ENCODE measurements around the gene LUM.

Gene LUM

DNA sequence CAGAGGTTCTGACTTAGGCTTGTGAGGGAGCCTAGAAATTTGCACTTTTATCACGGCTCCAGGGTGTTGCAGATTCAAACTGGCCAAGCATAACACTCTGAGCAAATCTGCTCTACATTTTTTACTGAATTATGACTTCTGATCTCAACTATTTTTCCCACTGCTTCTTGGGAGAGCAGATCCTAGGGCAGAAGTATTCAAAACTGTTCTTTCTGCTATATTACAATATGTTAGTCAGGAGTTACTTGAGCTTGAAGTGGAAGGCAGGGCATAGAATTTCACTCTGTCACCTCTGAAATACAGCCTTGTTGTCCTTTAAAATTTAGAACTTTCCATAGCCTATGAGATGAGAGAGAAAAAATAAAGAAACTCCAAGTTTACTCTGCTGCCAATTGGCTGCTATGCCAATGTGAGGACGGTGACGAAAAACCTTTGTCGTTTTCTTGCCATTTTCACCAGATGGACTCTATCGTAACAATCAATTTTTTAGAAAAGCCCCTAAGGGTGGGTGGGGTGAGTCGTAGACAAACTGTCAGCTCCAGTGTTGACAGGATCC, 37.1 kb downstream of the LUM start:
- DNase-seq, result no peak

GRCh38 chr12:91073426-91073825, 37.9 kb downstream of the LUM start:
- DNase-seq, result no peak

GRCh38 chr12:91072931-91073330, 38.4 kb downstream of the LUM start:
- DNase-seq, result no peak

DNA sequence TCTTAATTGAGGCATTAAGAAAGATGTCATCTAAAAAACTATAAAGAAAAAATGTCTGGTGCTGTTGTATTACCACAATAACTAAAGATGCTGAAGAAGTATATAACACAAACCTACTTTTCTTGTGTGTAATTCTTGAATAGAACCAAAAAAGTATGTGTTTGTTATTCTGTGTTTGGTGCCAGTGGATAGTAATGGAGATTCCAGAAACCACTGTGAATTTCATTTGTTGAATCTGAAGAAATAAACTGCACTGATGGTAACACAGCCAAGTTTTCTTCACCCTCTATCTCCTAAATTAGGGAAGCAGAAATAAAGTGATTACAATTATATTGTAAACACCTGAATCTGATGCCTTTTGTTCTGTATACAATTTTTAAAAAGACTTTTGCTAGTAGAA, 40.4 kb downstream of the LUM start:
- DNase-seq, result no peak

GRCh38 chr12:91065396-91065795, 45.9 kb downstream of the LUM start:
- DNase-seq, result no peak

DNA sequence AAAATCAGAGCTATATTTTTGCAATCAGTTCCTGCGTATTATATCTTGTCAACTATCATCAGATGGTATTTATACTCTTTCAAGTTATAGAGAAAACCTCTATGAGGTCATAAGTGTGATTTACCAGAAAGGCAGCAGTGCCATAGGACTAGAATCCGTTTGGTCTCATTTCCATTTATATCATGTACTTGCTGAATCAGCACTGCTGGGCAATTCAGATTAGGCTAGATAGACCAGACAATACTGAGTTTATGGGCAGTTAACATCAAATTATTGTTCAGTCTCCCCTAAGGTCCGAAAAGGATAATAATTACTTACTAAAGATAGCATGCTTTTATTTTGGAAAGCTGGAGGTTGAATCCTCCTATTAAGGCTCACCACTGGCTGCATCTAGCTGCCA, 46.7 kb downstream of the LUM start:
- DNase-seq, result no peak

GRCh38 chr12:91061091-91061490, 50.2 kb downstream of the LUM start:
- DNase-seq, result no peak

GRCh38 chr12:91059211-91059610, 52.1 kb downstream of the LUM start:
- DNase-seq, result no peak

GRCh38 chr12:91058786-91059185, 52.5 kb downstream of the LUM start:
- DNase-seq, result no peak

GRCh38 chr12:91057368-91058165, 53.7 kb downstream of the LUM start, which contains the start of gene KERA:
TSS of gene KERA (minus strand) at chr12:91058024. CDS start at chr12:91056281, 1,743 bp downstream.
- no peak for DNase-seq

DNA sequence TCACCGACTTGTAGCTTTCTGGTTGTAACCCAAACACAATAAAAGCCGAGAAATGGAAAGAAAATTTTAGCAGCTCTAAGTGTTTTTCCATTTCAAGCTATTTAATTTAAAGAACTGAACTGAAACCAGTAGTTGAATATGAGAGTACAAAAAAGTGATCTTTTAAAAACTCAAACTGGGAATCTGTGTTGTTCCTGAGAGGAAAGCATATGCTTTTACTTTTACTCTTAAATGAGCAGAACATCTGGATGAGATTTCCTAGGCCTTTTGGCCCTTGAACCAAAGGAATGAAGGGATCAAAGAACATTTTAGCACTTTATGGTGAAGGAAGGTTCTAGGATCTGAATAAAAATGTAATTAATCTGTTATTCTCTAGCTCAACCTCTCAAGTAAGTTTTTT, 54.8 kb downstream of the LUM start:
- no peak for DNase-seq

- DNase-seq, result no peak
These were observed 55.3 kb downstream of the LUM start for GRCh38 chr12:91055976-91056375.

DNA sequence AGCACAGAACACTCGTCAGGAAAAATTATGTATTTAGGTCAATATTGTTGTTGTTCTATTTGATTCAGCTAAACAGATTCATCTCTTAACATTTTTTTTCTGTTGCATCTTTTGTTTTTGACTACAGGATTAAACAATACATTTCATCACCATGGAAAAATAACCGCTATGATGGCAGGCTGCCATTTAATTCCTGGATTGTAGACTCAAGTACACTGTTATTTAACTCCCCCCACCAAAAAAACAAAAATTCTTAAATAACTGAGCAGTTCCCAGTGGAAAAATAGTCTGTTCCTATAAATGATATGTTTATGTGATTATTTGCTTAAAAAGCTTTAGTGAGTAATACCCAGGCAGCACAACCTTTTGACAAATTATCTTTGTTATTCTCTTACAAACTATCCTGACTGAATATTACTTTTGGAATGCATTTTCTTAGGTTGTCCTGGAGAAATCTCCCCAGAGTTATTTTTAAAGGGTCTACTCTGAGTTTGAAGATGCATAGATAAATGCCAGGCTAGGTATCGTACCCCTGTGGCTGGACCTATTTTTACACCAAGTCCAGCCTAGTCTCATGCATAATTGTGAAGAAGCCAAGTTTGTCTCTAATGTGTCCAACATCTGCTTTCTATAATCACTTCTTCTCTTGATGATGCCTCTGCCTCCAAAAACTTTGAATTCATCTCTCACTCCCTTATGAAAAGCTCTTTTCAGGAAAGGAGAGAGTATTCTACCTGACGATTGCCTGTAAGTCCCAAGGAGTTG, 57.2 kb downstream of the LUM start:
- no peak for DNase-seq
